HG03432 (cell line): Measurements from ENCODE around the gene CPED1.
A peak's percentile ranks its signal among the peaks of the same experiment; 100 is the strongest.

Experiments used
- ATAC-seq: cut with Tn5 transposase; IDR thresholded peaks from one replicate; pipeline ENCODE4 v1.9.1; 2021; ENCODE audit warnings: mild to moderate bottlenecking, moderate library complexity; ENCODE audit not compliant: unreplicated experiment

Gene CPED1

GRCh38 chr7:120988591-120989256 is at the start of gene CPED1:
Gene CPED1 (plus strand): TSS chr7:120988711. CDS start chr7:120989622, 911 bp downstream.
- ATAC-seq, result peak; percentile 76

- no peak for ATAC-seq
These were observed 49.2 kb upstream of the CPED1 start for GRCh38 chr7:120939345-120939744.

GRCh38 chr7:120941064-120941463 is 47.4 kb upstream of the CPED1 start:
- ATAC-seq, result peak; percentile 57

GRCh38 chr7:120941856-120942255 is 46.7 kb upstream of the CPED1 start:
- no peak for ATAC-seq

- ATAC-seq, result no peak
These were observed 45.6 kb upstream of the CPED1 start for GRCh38 chr7:120942861-120943260.

GRCh38 chr7:120944826-120945562 is 43.5 kb upstream of the CPED1 start:
- no peak for ATAC-seq

GRCh38 chr7:120947980-120948379 is 40.5 kb upstream of the CPED1 start:
- no peak for ATAC-seq

- no peak for ATAC-seq
These were observed 39.1 kb upstream of the CPED1 start for GRCh38 chr7:120949393-120949911.

GRCh38 chr7:120949998-120950538 is 38.4 kb upstream of the CPED1 start:
- no peak for ATAC-seq

- peak; percentile 97 for ATAC-seq
These were observed 37.8 kb upstream of the CPED1 start, which contains the start of gene ING3 for GRCh38 chr7:120950539-120951308. Gene ING3 (plus strand): TSS chr7:120950777. CDS start chr7:120950897, 120 bp downstream.

- ATAC-seq, result no peak
These were observed 37.2 kb upstream of the CPED1 start for GRCh38 chr7:120951309-120951699.

GRCh38 chr7:120951826-120952225 is 36.7 kb upstream of the CPED1 start:
- ATAC-seq, result no peak

GRCh38 chr7:120955577-120956149 is 32.8 kb upstream of the CPED1 start:
- ATAC-seq, result peak; percentile 30

- no peak for ATAC-seq
These were observed 28.5 kb upstream of the CPED1 start for GRCh38 chr7:120959929-120960484.

- no peak for ATAC-seq
These were observed 27.8 kb upstream of the CPED1 start for GRCh38 chr7:120960714-120961113.

GRCh38 chr7:120961638-120962173 is 26.8 kb upstream of the CPED1 start:
- no peak for ATAC-seq

- no peak for ATAC-seq
These were observed 24.4 kb upstream of the CPED1 start for GRCh38 chr7:120964088-120964487.

GRCh38 chr7:120966961-120967360 is 21.6 kb upstream of the CPED1 start:
- no peak for ATAC-seq

- ATAC-seq, result no peak
These were observed 14.7 kb upstream of the CPED1 start for GRCh38 chr7:120973849-120974248.
